ENCODE results near the gene MAP4K4.
"Not testable (repeated sequence)": the region's sequence is repeated elsewhere in the genome, so short reads cannot be mapped to it uniquely, and the experiment has no call there.

MAP4K4 gene

GRCh38 chr2:101743288-101743687 is 45.8 kb downstream of the MAP4K4 start:
- DNase-seq (ENCODE audit: low spot score), result no peak

- no peak for DNase-seq (ENCODE audit: low spot score)
Measured at GRCh38 chr2:101744832-101745231, 47.3 kb downstream of the MAP4K4 start.

- no peak for DNase-seq (ENCODE audit: low spot score)
Measured at GRCh38 chr2:101745711-101746694, 48.5 kb downstream of the MAP4K4 start.

GRCh38 chr2:101748000-101748399 is 50.5 kb downstream of the MAP4K4 start:
- no peak for DNase-seq (ENCODE audit: low spot score)

GRCh38 chr2:101748462-101748861 is 51.0 kb downstream of the MAP4K4 start:
- not testable (repeated sequence) for DNase-seq (ENCODE audit: low spot score)

- no peak for DNase-seq (ENCODE audit: low spot score)
Measured at GRCh38 chr2:101750688-101751087, 53.2 kb downstream of the MAP4K4 start.

GRCh38 chr2:101751276-101751815 is 53.8 kb downstream of the MAP4K4 start:
- no peak for DNase-seq (ENCODE audit: low spot score)

- peak; percentile 72 for DNase-seq (ENCODE audit: low spot score)
Measured at GRCh38 chr2:101751875-101752619, 54.5 kb downstream of the MAP4K4 start.

GRCh38 chr2:101752716-101753616 is 55.5 kb downstream of the MAP4K4 start:
- DNase-seq (ENCODE audit: low spot score), result no peak

GRCh38 chr2:101753720-101754490 is 56.4 kb downstream of the MAP4K4 start:
- no peak for DNase-seq (ENCODE audit: low spot score)

GRCh38 chr2:101754618-101755017 is 57.1 kb downstream of the MAP4K4 start:
- DNase-seq (ENCODE audit: low spot score), result no peak

- DNase-seq (ENCODE audit: low spot score), result no peak
Measured at GRCh38 chr2:101756266-101756665, 58.8 kb downstream of the MAP4K4 start.

GRCh38 chr2:101758001-101758400 is 60.5 kb downstream of the MAP4K4 start:
- no peak for DNase-seq (ENCODE audit: low spot score)

- DNase-seq (ENCODE audit: low spot score), result no peak
Measured at GRCh38 chr2:101759162-101759561, 61.7 kb downstream of the MAP4K4 start.

GRCh38 chr2:101762451-101763171 is 65.1 kb downstream of the MAP4K4 start:
- DNase-seq (ENCODE audit: low spot score), result no peak

- no peak for DNase-seq (ENCODE audit: low spot score)
Measured at GRCh38 chr2:101763496-101764333, 66.2 kb downstream of the MAP4K4 start.

GRCh38 chr2:101766337-101766736 is 68.8 kb downstream of the MAP4K4 start:
- DNase-seq (ENCODE audit: low spot score), result no peak

- DNase-seq (ENCODE audit: low spot score), result no peak
Measured at GRCh38 chr2:101766871-101767739, 69.6 kb downstream of the MAP4K4 start.
